ENCODE measurements around the gene MAML3.
A peak's percentile ranks its signal among the peaks of the same experiment; 100 is the strongest.

MAML3 gene

DNA sequence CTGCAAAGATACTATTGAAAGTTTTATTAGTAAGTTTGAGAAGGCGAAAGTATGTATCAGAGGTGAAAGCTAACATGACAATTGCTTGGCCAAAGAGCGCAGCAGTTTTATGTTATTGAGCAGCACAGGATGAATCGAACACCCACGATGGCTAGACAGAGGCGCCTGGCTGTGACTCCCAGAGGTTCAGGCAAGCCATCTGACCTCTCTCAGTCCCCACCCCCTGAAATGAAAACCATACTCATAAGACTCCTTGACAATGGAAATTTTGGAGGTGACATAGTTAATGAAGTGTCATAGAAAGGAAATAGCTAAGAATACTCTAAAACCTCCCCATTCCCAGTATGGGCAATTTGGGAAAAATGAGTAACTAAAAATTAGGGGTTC is 417.7 kb downstream of the MAML3 start:
- Histone ChIP-seq H3K27ac (ENCODE audit: poor library complexity, severe bottlenecking) (no peak overlapping the region), H3K9me3 (ENCODE audit: severe bottlenecking) (no peaks in the 10 kb centered on the region)
- DNase-seq (ENCODE audit: low spot score), result no peak

DNA sequence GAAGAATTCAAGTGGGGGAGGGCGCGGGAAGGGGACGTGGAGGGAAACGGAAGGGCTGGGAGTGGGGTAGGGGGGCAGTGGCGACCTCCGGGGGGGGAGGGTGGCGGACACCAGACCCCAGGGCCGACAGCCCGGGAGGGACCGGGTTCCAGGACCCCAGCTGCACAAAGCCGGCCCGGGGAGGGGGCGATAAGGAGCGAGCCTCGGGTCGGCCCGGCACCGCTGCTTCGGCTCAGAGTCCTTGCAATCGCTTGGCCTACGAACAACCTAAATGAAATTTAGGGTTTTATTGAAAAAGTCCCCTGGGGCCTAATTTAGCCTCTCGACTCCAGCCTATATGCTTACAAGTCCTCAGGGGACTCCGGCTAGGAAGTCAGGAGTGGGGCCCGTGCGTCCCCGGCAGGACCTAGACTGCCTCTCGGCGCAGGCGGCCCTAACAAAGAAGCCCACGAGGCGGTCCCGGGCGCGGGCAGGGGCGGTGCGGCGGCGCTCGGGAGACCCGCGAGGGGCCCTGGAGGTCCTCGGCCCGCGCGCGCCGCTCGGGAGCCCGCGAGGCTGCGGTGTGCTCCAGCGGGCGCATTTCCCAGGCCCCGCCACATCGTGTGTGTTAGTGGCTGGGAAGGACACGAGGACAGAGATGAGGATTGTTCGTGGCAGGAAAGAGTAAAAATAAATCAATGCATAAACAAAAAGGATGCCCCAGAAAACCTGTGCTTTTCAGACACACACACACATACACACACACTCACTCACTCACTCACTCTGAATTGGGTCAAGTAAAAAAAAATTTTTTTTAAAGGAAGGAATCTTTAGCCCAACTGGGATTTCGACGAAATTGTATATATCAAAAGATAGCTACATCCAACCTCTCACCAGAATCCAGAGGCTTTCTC is 418.4 kb downstream of the MAML3 start:
- TF ChIP-seq, protein P1, sequence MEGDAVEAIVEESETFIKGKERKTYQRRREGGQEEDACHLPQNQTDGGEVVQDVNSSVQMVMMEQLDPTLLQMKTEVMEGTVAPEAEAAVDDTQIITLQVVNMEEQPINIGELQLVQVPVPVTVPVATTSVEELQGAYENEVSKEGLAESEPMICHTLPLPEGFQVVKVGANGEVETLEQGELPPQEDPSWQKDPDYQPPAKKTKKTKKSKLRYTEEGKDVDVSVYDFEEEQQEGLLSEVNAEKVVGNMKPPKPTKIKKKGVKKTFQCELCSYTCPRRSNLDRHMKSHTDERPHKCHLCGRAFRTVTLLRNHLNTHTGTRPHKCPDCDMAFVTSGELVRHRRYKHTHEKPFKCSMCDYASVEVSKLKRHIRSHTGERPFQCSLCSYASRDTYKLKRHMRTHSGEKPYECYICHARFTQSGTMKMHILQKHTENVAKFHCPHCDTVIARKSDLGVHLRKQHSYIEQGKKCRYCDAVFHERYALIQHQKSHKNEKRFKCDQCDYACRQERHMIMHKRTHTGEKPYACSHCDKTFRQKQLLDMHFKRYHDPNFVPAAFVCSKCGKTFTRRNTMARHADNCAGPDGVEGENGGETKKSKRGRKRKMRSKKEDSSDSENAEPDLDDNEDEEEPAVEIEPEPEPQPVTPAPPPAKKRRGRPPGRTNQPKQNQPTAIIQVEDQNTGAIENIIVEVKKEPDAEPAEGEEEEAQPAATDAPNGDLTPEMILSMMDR (IDR thresholded peaks at IDR 0.05; ENCODE audit: poor library complexity, severe bottlenecking), result no peak
- H3K27me3 ChIP-seq (ENCODE audit: insufficient read depth, poor library complexity, severe bottlenecking), result no peaks in the 10 kb centered on the region
- no peak for DNase-seq (ENCODE audit: low spot score)
- H3K36me3 ChIP-seq (ENCODE audit: low read depth), result no peaks in the 10 kb centered on the region
- H3K4me1 ChIP-seq (ENCODE audit: insufficient read depth, poor library complexity, severe bottlenecking), result peaks cover 5% of the 10 kb centered on the region
- ATAC-seq (ENCODE audit: low read depth), result no peak
- no peak overlapping the region for H3K4me3 ChIP-seq (ENCODE audit: severe bottlenecking)
- no peaks in the 10 kb centered on the region for H3K9me3 ChIP-seq (ENCODE audit: severe bottlenecking)
- no peak overlapping the region for H3K27ac ChIP-seq (ENCODE audit: poor library complexity, severe bottlenecking)

More for the DNA sequence above, 417.7 kb downstream of the MAML3 start:
- Histone ChIP-seq H3K36me3 (ENCODE audit: low read depth) (no peaks in the 10 kb centered on the region), H3K4me3 (ENCODE audit: severe bottlenecking) (no peak overlapping the region), H3K27me3 (ENCODE audit: insufficient read depth, poor library complexity, severe bottlenecking) (no peaks in the 10 kb centered on the region), H3K4me1 (ENCODE audit: insufficient read depth, poor library complexity, severe bottlenecking) (peaks cover 9% of the 10 kb centered on the region)
- TF ChIP-seq, protein P1 (IDR thresholded peaks at IDR 0.05; ENCODE audit: poor library complexity, severe bottlenecking), result no peak
- ATAC-seq (ENCODE audit: low read depth), result no peak

DNA sequence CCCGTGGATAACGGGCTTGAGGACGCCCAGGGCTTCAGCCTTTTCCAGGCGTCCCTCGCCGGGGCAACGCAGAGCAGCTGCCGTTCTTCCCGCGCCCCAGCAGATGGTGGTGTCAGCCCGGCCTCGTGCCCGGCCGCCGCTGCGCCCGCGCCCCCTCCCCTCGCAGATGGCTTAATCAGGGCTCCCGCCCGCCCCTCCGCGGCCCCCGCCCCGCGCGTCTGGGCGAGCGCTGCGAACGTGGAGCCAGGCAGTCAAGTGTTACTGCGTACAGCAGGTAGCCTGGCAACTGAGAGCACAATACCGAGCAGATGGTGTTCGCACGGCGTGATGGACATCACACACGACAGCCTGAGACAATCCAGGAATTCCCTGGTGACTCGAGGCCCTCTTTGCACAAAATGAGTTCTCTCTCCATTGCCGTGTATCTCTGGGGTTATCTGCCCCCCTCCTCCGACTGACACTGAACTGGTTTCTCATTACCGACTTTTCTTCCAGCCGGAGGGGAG is 419.1 kb downstream of the MAML3 start:
- H3K9me3 ChIP-seq (ENCODE audit: severe bottlenecking), result no peaks in the 10 kb centered on the region
- no peaks in the 10 kb centered on the region for H3K36me3 ChIP-seq (ENCODE audit: low read depth)
- ATAC-seq (ENCODE audit: low read depth), result peak; percentile 89
- TF ChIP-seq, protein P1 (IDR thresholded peaks at IDR 0.05; ENCODE audit: poor library complexity, severe bottlenecking), result peak; percentile 80
- peak overlapping the region; percentile 19 for H3K4me3 ChIP-seq (ENCODE audit: severe bottlenecking)
- H3K4me1 ChIP-seq (ENCODE audit: insufficient read depth, poor library complexity, severe bottlenecking), result peaks cover 4% of the 10 kb centered on the region
- H3K27me3 ChIP-seq (ENCODE audit: insufficient read depth, poor library complexity, severe bottlenecking), result no peaks in the 10 kb centered on the region
- DNase-seq (ENCODE audit: low spot score), result no peak
- no peak overlapping the region for H3K27ac ChIP-seq (ENCODE audit: poor library complexity, severe bottlenecking)

- Histone ChIP-seq H3K27ac (ENCODE audit: poor library complexity, severe bottlenecking) (no peak overlapping the region), H3K27me3 (ENCODE audit: insufficient read depth, poor library complexity, severe bottlenecking) (no peaks in the 10 kb centered on the region), H3K9me3 (ENCODE audit: severe bottlenecking) (no peaks in the 10 kb centered on the region), H3K4me1 (ENCODE audit: insufficient read depth, poor library complexity, severe bottlenecking) (peaks cover 4% of the 10 kb centered on the region), H3K4me3 (ENCODE audit: severe bottlenecking) (peak overlapping the region; percentile 19), H3K36me3 (ENCODE audit: low read depth) (no peaks in the 10 kb centered on the region)
- ATAC-seq (ENCODE audit: low read depth) (no peak), DNase-seq (ENCODE audit: low spot score) (no peak)
- TF ChIP-seq, protein P1 (IDR thresholded peaks at IDR 0.05; ENCODE audit: poor library complexity, severe bottlenecking), result no peak
Observed at GRCh38 chr4:139734201-139734874, 419.6 kb downstream of the MAML3 start.

Data from RWPE2 (cell line).